ENCODE results near the gene DISP2.

GRCh38 chr15:40352281-40352901, 5.6 kb upstream of the DISP2 start:
- no peak for TF ChIP-seq E2F4 (CRISPR knock-in tag; IDR thresholded peaks at IDR 0.05; ENCODE audit: low read depth)
- no peak for TF ChIP-seq ZBTB17 (CRISPR knock-in tag; IDR thresholded peaks at IDR 0.05)
- no peak for TF ChIP-seq ZBTB26 (CRISPR knock-in tag; IDR thresholded peaks at IDR 0.05)
- no peak for TF ChIP-seq CTCF (IDR thresholded peaks at IDR 0.05 in 2 of 3, conservative IDR thresholded peaks at IDR 0.05 in 1 of 3; ENCODE audit: insufficient read depth in 2 of 3, low read depth in 1 of 3, low read length in 3 of 3)
- TF ChIP-seq JUND (IDR thresholded peaks at IDR 0.05; ENCODE audit: borderline replicate concordance, low read depth, low read length) = no peak
- TF ChIP-seq JUND (tag; IDR thresholded peaks at IDR 0.05; ENCODE audit: borderline replicate concordance, low read depth, low read length) = no peak
- TF ChIP-seq LARP7 (IDR thresholded peaks at IDR 0.05) = no peak
- TF ChIP-seq MAX (CRISPR knock-in tag; IDR thresholded peaks at IDR 0.05) = no peak
- TF ChIP-seq HDAC6 (IDR thresholded peaks at IDR 0.05; ENCODE audit: low read depth, low read length) = no peak
- TF ChIP-seq THRA (IDR thresholded peaks at IDR 0.05) = no peak
- TF ChIP-seq POLR2G (IDR thresholded peaks at IDR 0.05; ENCODE audit: low read depth, low read length) = no peak
- TF ChIP-seq HDAC2 (IDR thresholded peaks at IDR 0.05) = no peak
- no peak for TF ChIP-seq ATF2 (CRISPR knock-in tag; IDR thresholded peaks at IDR 0.05)
- no peak for TF ChIP-seq YBX1 (IDR thresholded peaks at IDR 0.05)

Data from K562 (cell line).